NCI-H748 treated with DMSO at 0.1 percent for 48 hours (cell line): ENCODE results near the gene STAT5B.
A peak's percentile ranks its signal among the peaks of the same experiment; 100 is the strongest.
"Not testable (repeated sequence)": the region's sequence is repeated elsewhere in the genome, so short reads cannot be mapped to it uniquely, and the experiment has no call there.

Experiments
- DNase-seq: peaks from one replicate; lab custom pipeline; 2025; lab: John Stamatoyannopoulos, UW

Gene STAT5B

GRCh38 chr17:42276359-42276608 lies at the start of gene STAT5B:
Gene STAT5B (minus strand): TSS chr17:42276391. CDS start chr17:42232127, 44,264 bp downstream.
- peak; percentile 28 for DNase-seq

GRCh38 chr17:42325026-42325425 lies 48.8 kb upstream of the STAT5B start:
- DNase-seq = no peak

GRCh38 chr17:42323268-42323773 lies 47.1 kb upstream of the STAT5B start:
- DNase-seq = no peak

GRCh38 chr17:42322382-42323267 lies 46.4 kb upstream of the STAT5B start:
- DNase-seq = peak; percentile 64

GRCh38 chr17:42321555-42321954 lies 45.4 kb upstream of the STAT5B start:
- DNase-seq = no peak

GRCh38 chr17:42317967-42318366 lies 41.8 kb upstream of the STAT5B start:
- not testable (repeated sequence) for DNase-seq

- no peak for DNase-seq
These were observed 41.2 kb upstream of the STAT5B start for GRCh38 chr17:42317266-42317845.

- DNase-seq = no peak
These were observed 40.6 kb upstream of the STAT5B start for GRCh38 chr17:42316755-42317154.

GRCh38 chr17:42315402-42316156 lies 39.4 kb upstream of the STAT5B start:
- DNase-seq = no peak

GRCh38 chr17:42313773-42314566 lies 37.8 kb upstream of the STAT5B start:
- DNase-seq = no peak

GRCh38 chr17:42313389-42313772 lies 37.2 kb upstream of the STAT5B start:
- DNase-seq = no peak

GRCh38 chr17:42312285-42313130 lies 36.3 kb upstream of the STAT5B start:
- DNase-seq = no peak

GRCh38 chr17:42312035-42312284 lies 35.8 kb upstream of the STAT5B start:
- DNase-seq = no peak

- DNase-seq = no peak
These were observed 35.2 kb upstream of the STAT5B start for GRCh38 chr17:42311240-42312034.

GRCh38 chr17:42310787-42311215 lies 34.6 kb upstream of the STAT5B start:
- DNase-seq = no peak

- no peak for DNase-seq
These were observed 34.0 kb upstream of the STAT5B start for GRCh38 chr17:42309986-42310786.

GRCh38 chr17:42309142-42309541 lies 33.0 kb upstream of the STAT5B start:
- no peak for DNase-seq

- no peak for DNase-seq
These were observed 32.3 kb upstream of the STAT5B start for GRCh38 chr17:42308446-42308845.

- DNase-seq = no peak
These were observed 31.3 kb upstream of the STAT5B start for GRCh38 chr17:42307362-42307927.

GRCh38 chr17:42306385-42306667 lies 30.1 kb upstream of the STAT5B start:
- no peak for DNase-seq
